Purkinje cell (primary cell): ENCODE results near the gene KDSR. TPM values are rescaled to one million over a fixed set of nuclear protein-coding genes. Genes with fewer than 3 reads are reported as not detected.

Experiments
- polyA plus RNA-seq: library from polyadenylated mRNA; unstranded; fragments of >200 nt; fragmentation: Nextera tagmentation; gene quantifications from 2 replicates; pipeline ENCODE4 v1.2.1, GENCODE V29; 2014

The KDSR gene, protein sequence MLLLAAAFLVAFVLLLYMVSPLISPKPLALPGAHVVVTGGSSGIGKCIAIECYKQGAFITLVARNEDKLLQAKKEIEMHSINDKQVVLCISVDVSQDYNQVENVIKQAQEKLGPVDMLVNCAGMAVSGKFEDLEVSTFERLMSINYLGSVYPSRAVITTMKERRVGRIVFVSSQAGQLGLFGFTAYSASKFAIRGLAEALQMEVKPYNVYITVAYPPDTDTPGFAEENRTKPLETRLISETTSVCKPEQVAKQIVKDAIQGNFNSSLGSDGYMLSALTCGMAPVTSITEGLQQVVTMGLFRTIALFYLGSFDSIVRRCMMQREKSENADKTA
- polyA plus RNA-seq: 56.2 and 84.2 TPM in 2 replicates

DNA sequence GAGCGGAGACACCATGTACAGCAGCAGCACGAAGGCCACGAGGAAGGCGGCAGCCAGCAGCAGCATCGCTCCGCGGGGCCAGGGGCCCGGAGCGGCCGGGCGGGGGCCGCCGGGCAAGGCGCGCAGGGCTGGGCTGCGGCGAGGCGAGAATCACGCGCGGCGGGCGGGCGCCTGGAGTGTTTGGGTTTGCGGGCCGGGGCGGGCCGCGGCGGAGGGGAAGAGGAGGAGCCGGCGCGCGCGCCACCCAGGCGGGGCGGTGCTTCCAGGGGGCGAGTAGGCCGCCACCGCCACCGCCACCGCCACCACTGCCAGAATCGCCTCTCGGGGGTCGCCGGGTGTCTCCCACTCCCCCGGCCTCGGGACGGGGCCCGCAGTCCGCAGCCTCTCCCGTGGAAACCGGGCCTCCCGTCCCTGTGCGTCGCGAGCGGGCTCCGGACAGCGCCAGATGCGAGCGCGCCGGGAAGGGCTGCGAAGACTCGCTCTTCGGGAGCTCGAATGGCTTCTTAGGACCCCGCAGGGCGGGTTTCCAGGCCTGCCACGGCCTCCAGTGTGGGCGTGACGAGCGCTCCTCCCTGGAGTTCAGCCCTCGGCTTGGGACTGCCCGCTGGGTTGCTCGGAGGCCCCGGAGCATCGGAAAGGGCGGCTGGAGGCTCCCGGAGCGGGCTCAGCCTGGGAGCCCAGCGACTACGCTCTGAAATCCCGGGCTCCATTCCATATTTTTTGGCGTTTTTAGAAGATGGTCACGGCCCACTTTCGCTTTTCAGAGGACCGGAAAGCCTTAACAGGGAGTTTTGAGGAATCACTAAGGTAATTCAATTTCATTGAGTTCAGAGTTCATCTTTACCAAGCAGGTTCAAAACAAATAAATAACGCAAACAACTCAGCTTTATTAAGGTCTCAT, at the start of gene KDSR:
Gene KDSR (minus strand): TSS at position 154 of the 901 bp plus-strand sequence. CDS start 88 bp downstream, at position 66.

DNA sequence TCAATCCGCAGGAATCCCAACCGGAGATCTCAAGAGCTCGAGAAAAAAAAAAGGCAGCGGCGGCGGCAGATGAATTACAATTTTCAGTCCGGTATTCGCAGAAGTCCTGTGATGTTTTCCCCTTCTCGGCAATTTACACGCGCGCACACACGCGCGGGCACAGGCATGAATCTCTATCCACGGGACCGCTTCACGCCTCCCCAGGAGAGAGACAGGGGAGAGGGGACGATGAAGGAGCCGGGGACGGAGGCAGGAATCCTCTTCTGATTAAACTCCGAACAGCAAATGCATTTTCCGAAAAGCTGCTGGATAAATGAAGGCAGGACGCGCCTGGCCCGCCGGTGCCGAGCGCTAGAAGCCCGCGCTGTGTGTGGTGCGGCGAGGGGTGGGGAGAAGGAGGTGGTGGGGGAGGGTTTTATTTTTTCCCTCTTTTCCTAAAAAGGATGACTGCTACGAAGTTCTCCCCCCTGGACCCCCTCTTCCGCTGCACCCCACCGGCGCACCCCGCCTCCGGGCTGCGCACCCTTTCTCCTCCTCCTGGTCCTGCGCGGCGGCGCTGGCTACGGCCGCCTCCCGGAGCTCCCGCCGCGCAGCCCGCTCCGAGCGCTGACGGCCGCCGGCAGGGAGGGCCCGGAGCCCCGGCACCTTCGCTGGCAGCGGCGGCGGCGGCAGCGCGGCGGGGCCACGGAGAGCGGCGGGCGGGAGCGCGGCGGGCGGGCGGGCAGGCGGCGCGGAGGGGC, 47.5 kb downstream of the KDSR start, which contains the start of gene BCL2:
Gene BCL2 (minus strand): TSS at position 387 of the 740 bp plus-strand sequence.

Other genes starting within 250 kb of the KDSR start
- gene BCL2, start 47.4 kb downstream of the KDSR start, polyA plus RNA-seq: 1.5 and 1.8 TPM in 2 replicates
- gene VPS4B, start 55.3 kb upstream of the KDSR start, polyA plus RNA-seq: 54.3 and 55.8 TPM in 2 replicates
- not detected in 2 replicates for gene SERPINB5, start 109.8 kb upstream of the KDSR start, polyA plus RNA-seq
- gene SERPINB12, start 175.2 kb upstream of the KDSR start, polyA plus RNA-seq: not detected in 2 replicates
- gene SERPINB13, start 220.1 kb upstream of the KDSR start, polyA plus RNA-seq: not detected in 2 replicates